ENCODE results near the gene NDUFS5.
"Not testable (repeated sequence)": the region's sequence is repeated elsewhere in the genome, so short reads cannot be mapped to it uniquely, and the experiment has no call there.

Gene NDUFS5

DNA sequence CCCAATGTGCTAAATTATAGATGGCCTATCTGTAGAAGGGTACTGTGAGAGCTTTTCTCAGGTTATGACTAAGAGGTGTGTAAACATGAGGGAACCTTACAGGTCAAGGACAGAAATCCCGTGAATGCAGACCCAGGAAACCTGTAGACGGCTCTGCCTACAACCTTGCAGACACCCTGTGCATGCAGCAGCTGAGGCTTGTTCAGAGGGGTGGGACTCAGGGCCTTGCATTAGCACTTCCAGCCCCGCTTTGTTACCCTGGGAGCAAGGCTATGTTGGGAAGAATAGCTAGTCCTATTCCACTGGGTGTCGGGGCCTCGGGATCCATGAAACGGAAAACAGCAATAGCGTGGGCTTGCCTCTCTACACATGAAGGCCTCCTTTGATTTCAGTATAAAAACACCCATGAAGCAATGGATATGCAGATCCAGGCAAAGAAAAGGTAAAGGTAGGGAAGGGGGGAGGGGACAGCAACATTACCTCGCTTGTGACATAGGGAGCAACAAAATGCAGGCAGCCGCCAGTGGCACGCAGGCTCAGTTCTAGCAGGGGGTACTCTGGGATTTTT, 9.5 kb upstream of the NDUFS5 start:
- no peak for DNase-seq

GRCh38 chr1:39017266-39017665, 8.9 kb upstream of the NDUFS5 start:
- DNase-seq = no peak

GRCh38 chr1:39020494-39020893, 5.7 kb upstream of the NDUFS5 start:
- not testable (repeated sequence) for DNase-seq

- no peak for DNase-seq
These were observed 4.7 kb upstream of the NDUFS5 start for GRCh38 chr1:39021426-39021825.

- DNase-seq = no peak
These were observed 3.0 kb upstream of the NDUFS5 start for GRCh38 chr1:39023140-39023539.

- no peak for DNase-seq
These were observed 837 bp downstream of the NDUFS5 start for GRCh38 chr1:39026866-39027507.

DNA sequence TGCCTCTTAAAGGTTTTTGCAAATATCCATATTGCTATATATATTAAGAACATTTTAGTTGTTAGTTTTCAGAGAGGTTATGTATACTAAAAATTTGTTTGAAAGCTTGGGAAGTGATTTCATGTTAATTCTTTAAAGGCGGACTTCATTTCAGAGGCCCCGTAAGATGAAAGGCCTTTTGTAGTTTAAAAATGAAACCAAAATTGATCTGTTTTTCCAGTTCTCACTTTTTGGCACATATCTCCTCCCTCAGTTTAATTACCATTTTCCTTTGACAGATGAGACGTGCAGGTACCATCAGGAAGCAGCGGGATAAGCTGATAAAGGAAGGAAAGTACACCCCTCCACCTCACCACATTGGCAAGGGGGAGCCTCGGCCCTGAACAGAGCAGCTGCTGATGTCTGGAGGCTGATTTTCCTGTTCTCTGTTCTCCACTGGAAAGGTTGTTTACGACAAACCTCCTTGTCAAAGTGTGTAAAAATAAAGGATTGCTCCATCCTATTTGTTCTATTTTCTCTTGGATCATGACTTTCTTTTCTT, 8.0 kb downstream of the NDUFS5 start:
- DNase-seq = no peak

GRCh38 chr1:39036678-39037077, 10.5 kb downstream of the NDUFS5 start:
- DNase-seq = no peak

GRCh38 chr1:39043513-39043912, 17.4 kb downstream of the NDUFS5 start:
- no peak for DNase-seq

- DNase-seq = no peak
These were observed 18.6 kb downstream of the NDUFS5 start for GRCh38 chr1:39044762-39045161.

DNA sequence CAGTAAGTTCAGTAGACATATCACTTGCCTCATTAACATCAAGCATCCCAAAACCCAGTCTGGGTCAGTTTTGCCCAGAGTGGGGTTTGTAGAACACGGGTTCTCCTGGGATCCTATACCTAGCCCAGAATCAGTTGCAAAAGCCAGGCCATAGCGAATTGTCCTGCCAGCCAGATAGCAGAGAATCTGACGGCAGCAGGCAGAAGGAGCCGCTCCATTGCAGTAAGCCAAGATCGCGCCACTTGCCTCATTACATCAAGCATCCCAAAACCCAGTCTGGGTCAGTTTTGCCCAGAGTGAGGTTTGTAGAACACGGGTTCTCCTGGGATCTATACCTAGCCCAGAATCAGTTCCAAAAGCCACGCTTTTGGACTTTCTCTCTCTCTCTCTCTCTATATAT, 19.1 kb downstream of the NDUFS5 start:
- no peak for DNase-seq

- no peak for DNase-seq
These were observed 20.6 kb downstream of the NDUFS5 start for GRCh38 chr1:39046613-39047210.

DNA sequence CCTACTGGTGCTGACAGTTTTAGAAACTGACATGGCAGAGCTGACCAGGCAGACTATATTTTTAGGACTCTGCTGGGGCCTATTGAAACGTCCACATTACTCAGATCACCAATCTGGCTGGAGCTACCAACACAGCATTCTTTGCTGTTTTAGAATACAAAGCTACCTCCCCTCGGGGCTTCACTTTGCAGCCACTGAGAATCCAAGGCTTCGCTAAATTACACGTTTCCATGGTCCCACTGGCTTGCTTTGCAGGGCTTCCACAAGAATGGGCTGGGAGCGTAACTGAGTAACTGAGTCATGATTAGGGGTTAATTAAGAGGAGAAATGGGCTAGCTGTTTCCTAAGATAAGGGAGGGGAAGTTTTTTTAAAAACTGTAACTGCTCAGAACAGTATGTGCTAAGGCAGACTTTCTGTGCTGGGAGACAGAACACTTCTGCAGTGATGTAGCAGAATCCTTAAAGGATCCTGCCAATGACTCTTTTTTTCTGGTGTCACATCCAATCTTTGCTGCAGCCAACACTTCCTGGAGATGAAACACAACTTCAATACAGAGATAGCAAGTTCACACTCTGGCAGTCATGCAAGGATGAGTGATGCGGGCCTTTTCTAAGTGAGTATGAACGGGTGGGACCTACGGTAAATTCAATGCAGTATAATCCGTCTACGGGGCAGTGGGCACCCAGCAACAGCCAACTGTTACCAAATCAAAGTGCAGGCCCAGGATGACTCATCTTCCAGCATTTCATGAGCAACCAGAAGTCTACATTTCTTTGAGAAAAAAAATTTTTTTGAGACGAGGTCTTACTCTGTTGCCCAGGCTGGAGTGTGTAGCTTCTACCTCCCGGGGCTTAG, 21.5 kb downstream of the NDUFS5 start:
- DNase-seq = no peak

- DNase-seq = no peak
These were observed 22.7 kb downstream of the NDUFS5 start for GRCh38 chr1:39048745-39049370.

DNA sequence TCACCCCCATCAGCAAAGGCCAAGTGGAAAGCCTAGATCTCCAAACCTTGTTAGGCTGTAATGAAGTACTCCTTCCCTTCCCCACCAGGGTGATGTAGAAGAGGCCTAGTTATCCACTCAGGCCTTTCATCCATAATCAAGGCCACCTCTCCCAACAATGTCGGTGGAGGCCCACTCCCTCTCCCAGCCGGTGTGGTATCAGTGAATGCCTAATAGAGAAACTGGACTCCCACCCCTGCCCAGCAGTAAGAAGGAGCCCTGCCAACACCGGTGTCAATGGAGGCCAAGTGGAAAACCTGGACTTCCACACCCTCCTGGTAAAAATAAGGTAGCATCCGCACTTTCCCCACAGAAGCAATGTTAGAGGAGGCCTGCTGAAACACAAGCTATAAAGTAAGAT, 23.9 kb downstream of the NDUFS5 start:
- no peak for DNase-seq

DNA sequence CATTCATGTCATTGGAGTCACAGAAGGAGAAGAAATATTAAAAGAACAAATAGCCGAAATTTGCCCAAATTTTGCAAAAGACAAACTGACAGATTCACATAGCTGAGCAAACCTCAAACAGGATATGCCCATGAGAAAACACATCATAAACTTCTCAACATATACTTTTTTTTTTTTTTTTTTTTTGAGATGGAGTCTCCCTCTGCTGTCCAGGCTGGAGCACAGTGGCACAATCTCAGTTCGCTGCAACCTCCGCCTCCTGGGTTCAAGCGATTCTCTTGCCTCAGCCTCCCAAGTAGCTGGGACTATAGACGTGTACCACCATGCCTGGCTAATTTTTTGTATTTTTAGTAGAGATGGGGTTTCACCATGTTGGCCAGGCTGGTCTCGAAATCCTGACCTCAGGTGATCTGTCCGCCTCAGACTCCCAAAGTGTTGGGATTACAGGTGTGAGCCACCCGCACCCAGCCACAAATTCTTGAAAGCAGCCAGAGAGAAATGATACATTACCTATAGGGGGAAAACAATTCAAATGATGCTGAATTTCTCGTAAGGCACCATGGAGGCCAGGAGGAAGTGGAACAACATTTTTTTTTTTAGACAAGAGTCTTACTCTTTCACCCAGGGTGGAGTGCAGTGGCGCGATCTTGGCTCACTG, 25.2 kb downstream of the NDUFS5 start:
- not testable (repeated sequence) for DNase-seq

GRCh38 chr1:39051956-39052355, 25.8 kb downstream of the NDUFS5 start:
- no peak for DNase-seq

GRCh38 chr1:39055213-39055710, 29.1 kb downstream of the NDUFS5 start:
- DNase-seq = not testable (repeated sequence)

GRCh38 chr1:39061516-39061915, 35.4 kb downstream of the NDUFS5 start:
- DNase-seq = not testable (repeated sequence)

DNA sequence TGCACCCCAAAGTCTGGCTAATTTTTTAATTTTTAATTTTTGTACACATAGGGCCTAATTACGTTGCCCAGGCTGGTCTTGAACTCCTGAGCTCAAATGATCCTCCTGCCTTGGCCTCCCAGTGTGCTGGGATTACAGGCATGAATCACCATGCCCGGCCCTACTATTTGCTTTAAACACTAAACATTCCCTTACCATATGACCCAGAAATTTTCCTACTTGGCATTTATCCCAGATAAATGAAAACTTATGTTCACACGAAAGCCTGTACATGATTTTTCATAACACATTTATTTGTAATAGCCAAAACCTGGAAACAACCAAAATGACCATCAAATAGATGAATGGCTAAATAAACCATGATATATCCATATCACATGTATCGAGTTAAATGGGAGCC, 35.8 kb downstream of the NDUFS5 start:
- DNase-seq = no peak

DNA sequence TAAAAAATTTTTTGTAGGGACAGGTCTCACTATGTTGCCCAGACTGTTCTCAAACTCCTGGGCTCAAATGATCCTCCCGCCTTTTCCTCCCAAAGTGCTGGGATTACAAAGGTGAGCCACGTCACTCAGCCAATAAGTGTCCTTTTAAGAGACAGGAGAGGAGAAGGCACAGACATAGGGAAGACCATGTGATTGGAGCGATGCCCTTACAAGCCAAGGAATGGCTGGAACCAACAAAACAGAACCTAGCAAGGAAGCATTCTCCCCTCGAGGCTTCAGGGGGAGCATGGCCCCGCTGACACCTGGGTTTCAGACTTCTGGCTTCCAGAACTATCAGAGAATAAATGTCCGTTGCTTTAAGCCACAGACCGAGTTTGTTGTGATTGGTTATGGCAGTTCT, 37.0 kb downstream of the NDUFS5 start:
- DNase-seq = no peak

- no peak for DNase-seq
These were observed 37.6 kb downstream of the NDUFS5 start for GRCh38 chr1:39063775-39064174.

Data from NK-92 treated with Interleukin-12 subunit alpha and Interleukin-12 subunit beta, amount 100 ng/mL, for 24 hours (cell line).